Naive thymus-derived CD8-positive, alpha-beta T cell (primary cell): Measurements from ENCODE around the gene C1orf105. TPM values are rescaled to one million over a fixed set of nuclear protein-coding genes. Genes with fewer than 3 reads are reported as not detected.
"Not testable (repeated sequence)": the region's sequence is repeated elsewhere in the genome, so short reads cannot be mapped to it uniquely, and the experiment has no call there.

Experiments
- ATAC-seq, 2 donors: fragments of 150-1000 bp; cut with Tn5 transposase in 1 of 2; sonication (Bioruptor Pico), chemical (Tn5 transposase) in 1 of 2; 1 replicate in 1 of 2; 2 replicates in 1 of 2; pipeline ENCODE4 v1.10.0; 2021; ENCODE audit warnings: mild to moderate bottlenecking in 2 of 2, moderate library complexity in 2 of 2
- POLR2A ChIA-PET: fragments of 350-600 bp; sonication (Branson Sonifier 250); formaldehyde crosslinking; loops from one replicate; lab custom pipeline; 2021; ENCODE audit warnings: antibody characterized with exemption; lab: Charles Lee
- DNase-seq, 10 donors: peaks; one replicate each; pipeline versions ENCODE4 v3.0.0 to v3.0.0-alpha.2; 2020 to 2022
- H3K27ac Mint-ChIP-seq, 10 donors: one replicate each; pipeline ENCODE4 v1.8.0; 2020 to 2022; ENCODE audit warnings: mild to moderate bottlenecking in 10 of 10, mixed read lengths in 10 of 10, moderate library complexity in 4 of 10, inconsistent platforms in 1 of 10
- H3K27me3 Mint-ChIP-seq, 5 donors: one replicate each; pipeline ENCODE4 v1.8.0; 2021 to 2022; ENCODE audit warnings: mixed read lengths in 5 of 5
- H3K36me3 Mint-ChIP-seq, 3 donors: one replicate each; pipeline ENCODE4 v1.8.0; 2020 to 2022; ENCODE audit warnings: mixed read lengths in 3 of 3, mild to moderate bottlenecking in 2 of 3, inconsistent platforms in 1 of 3
- H3K4me1 Mint-ChIP-seq, 4 donors: one replicate each; pipeline ENCODE4 v1.8.0; 2021 to 2022; ENCODE audit warnings: mixed read lengths in 4 of 4
- H3K4me3 Mint-ChIP-seq, 10 donors: one replicate each; pipeline ENCODE4 v1.8.0; 2020 to 2022; ENCODE audit warnings: mild to moderate bottlenecking in 10 of 10, mixed read lengths in 10 of 10, moderate library complexity in 6 of 10, inconsistent platforms in 1 of 10
- H3K9me3 Mint-ChIP-seq, 9 donors: one replicate each; pipeline ENCODE4 v1.8.0; 2020 to 2022; ENCODE audit warnings: mixed read lengths in 9 of 9, mild to moderate bottlenecking in 3 of 9, inconsistent platforms in 1 of 9, moderate library complexity in 1 of 9
- polyA plus RNA-seq, 3 donors: library from polyadenylated mRNA; unstranded; fragments of 300-500 nt; fragmentation: Illumina TruSeq; gene quantifications; one replicate each; pipeline ENCODE4 v1.2.3, GENCODE V29; 2021
- total RNA-seq, 8 experiments: library from RNA in 2 of 8; stranded (reverse) in 2 of 8; gene quantifications; one replicate each; pipeline ENCODE4 v1.2.3 and lab custom pipeline; 2021 to 2026

The C1orf105 gene
- total and polyA plus RNA-seq, 5 experiments from 2014 or later, result 0.68 TPM; not detected in 4

DNA sequence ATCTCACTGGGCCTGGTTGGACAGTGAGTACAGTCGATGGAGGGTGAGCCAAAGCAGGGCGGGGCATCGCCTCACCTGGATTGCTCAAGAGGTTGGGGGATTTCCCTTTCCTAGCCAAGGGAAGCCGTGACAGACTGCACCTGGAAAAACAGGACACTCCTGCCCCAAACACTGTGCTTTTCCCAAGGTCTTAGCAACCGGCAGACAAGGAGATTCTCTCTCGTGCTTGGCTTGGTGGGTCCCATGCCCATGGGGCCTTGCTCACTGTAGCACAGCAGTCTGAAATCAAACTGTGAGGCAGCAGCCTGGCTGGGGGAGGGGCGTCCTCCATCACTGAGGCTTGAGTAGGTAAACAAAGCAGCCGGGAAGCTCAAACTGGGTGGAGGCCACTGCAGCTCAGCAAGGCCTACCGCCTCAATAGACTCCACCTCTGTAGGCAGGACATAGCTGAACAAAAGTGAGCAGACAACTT, 11.3 kb downstream of the C1orf105 start:
- Mint-ChIP-seq H3K36me3 (peaks cover 0 to 12% (median 7%) of the 10 kb centered on the region in 3 donors), H3K4me3 (peak overlapping the region in 9 of 10 donors; percentile 16 to 81 (median 64)), H3K4me1 (peaks cover 36 to 45% (median 41%) of the 10 kb centered on the region in 4 donors), H3K27me3 (no peaks in the 10 kb centered on the region), H3K27ac (peak overlapping the region; percentile 82 to 96 (median 90)), H3K9me3 (peaks cover 0 to 6% (median 0%) of the 10 kb centered on the region in 9 donors)
- peak; percentile 40 to 54 for ATAC-seq
- POLR2A ChIA-PET, result interaction anchor here (0.9 to 1.6 kb wide), 7 partner anchors 11 to 689 kb away, joined by 3 to 13 read pairs (median 4); partner anchors contain the start of gene PIGC
- DNase-seq, result peak in 7 of 10 donors; percentile 6 to 79 (median 30)

DNA sequence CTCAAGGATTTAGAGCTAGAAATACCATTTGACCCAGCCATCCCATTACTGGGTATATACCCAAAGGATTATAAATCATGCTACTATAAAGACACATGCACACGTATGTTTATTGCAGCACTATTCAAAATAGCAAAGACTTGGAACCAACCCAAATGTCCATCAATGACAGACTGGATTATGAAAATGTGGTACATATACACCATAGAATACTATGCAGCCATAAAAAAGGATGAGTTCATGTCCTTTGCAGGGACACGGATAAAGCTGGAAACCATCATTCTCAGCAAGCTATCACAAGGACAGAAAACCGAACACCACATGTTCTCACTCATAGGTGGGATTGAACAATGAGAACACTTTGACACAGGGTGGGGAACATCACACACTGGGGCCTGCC, 16.7 kb downstream of the C1orf105 start:
- peaks cover 36 to 53% (median 43%) of the 10 kb centered on the region in 4 donors for H3K4me1 Mint-ChIP-seq
- not testable (repeated sequence) for DNase-seq

DNA sequence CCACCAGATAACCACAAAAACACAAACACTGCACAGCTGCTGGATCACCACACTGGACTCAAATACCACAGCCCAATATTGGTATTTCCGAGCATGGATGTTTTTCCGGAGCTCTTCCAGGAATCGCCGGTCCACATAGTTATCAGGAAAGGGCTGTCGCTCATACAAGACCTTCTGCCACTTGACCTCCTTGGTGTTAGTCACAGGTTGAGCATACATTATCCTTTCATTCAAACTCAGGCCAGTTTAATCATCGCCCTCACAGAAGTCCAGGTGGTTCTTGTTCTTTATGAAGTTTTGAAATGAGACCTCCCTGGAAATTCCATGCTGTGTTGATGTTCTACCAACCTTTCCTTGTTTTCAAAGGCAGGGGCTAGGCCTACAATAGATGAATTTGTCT, 21.9 kb downstream of the C1orf105 start:
- H3K36me3 Mint-ChIP-seq, result peaks cover 9 to 34% (median 12%) of the 10 kb centered on the region in 3 donors
- no peak for ATAC-seq

More for the DNA sequence above, 16.7 kb downstream of the C1orf105 start:
- H3K9me3 Mint-ChIP-seq, ATAC-seq, H3K27ac Mint-ChIP-seq, POLR2A ChIA-PET, H3K27me3 Mint-ChIP-seq, H3K4me3 Mint-ChIP-seq: not testable (repeated sequence)
- H3K36me3 Mint-ChIP-seq, result peaks cover 9 to 36% (median 22%) of the 10 kb centered on the region in 3 donors

DNA sequence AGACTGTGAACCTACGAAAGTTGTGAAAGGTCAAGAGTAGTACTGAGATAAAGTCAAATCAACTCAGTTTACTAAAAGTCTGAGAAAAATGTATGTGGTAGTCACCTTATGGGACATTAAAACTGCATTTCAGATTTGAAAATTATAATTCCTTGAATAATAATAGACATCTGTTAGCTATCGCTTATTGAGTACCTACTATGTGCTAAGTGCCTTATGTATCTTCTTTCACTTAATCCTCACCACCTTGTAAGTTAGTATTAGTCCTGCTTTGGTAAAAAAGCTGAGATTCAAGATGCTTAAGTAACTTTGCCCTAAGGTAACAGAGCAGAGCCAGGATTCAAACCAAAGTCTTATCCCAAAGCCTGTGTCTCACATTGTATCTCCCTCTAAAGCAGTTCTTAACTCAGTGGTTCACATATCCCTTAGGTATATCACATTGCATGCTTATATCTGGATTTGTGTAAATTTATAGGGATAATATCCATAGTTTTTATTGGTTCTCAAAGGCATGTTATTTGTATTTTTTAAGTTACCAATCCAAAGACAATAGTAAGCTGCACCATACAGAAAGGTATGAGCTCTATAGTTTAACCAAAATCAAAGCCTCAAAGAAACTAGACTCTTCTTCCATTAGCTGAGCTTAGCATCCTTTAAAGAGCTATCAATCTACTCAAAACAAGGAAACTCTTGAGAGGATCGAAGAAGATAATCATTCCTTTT, 22.5 kb downstream of the C1orf105 start:
- DNase-seq (no peak), ATAC-seq (peak; percentile 4 to 9)
- Mint-ChIP-seq H3K4me1 (peaks cover 38 to 50% (median 43%) of the 10 kb centered on the region in 4 donors), H3K36me3 (peaks cover 8 to 34% (median 12%) of the 10 kb centered on the region in 3 donors), H3K27ac (peak overlapping the region; percentile 92 to 97 (median 96)), H3K27me3 (no peaks in the 10 kb centered on the region), H3K4me3 (peak overlapping the region; percentile 87 to 96 (median 94)), H3K9me3 (no peaks in the 10 kb centered on the region)
- POLR2A ChIA-PET, result interaction anchor here (0.7 to 2.6 kb wide), 4 partner anchors 12 to 318 kb away, joined by 3 to 13 read pairs (median 10); no protein-coding TSS in a partner anchor

More for the DNA sequence above, 21.9 kb downstream of the C1orf105 start:
- peak overlapping the region in 9 of 10 donors; percentile 7 to 96 (median 67) for H3K27ac Mint-ChIP-seq
- DNase-seq, result no peak
- H3K4me1 Mint-ChIP-seq, result peaks cover 38 to 50% (median 43%) of the 10 kb centered on the region in 4 donors
- peak overlapping the region in 9 of 10 donors; percentile 74 to 96 (median 92) for H3K4me3 Mint-ChIP-seq
- H3K27me3 Mint-ChIP-seq, result no peaks in the 10 kb centered on the region
- POLR2A ChIA-PET, result interaction anchor here (2.6 kb wide), 1 partner anchor 11 kb away, joined by 13 read pairs; no protein-coding TSS in a partner anchor
- H3K9me3 Mint-ChIP-seq, result no peaks in the 10 kb centered on the region

DNA sequence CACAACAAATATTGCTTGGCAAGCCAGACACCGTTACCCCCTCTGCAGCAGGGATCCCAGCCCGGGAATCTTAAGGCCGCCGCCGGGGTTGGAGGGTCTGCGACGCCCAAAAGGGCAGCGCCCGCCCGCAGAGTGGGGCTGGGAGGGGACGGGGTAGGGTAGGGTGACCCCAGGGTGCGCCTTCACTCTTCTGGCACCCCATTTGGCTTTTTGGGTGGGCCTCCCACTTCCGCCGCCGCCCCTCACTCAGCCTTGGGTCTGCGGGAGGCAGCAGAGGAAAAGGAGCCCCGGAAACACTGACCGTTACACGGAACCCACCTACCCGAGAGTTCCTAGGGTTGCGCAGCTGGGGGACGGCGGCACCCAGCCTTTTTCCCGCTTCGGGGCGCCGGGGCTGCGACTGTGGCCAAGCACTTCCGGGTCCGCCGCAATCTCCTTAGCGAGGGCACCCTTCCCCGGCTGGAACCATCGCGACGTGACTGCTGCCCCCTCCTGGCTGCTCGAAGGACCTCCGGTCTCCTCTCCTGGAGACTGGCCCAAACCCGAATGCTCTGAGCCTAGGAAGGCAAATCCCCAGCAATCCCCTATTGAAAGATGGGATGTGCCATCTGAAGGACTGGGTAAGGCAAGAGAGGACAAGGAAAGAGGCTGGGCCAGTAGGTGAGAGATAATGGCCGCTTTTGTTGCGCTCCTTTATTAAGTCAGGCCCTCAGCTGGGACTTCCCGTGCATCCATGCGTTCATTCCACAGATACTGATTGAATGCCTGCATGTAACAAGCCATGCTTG, 23.4 kb downstream of the C1orf105 start, which contains the start of gene PIGC:
PIGC (minus strand) TSS at position 404 of the 788 bp plus-strand sequence. CDS start 1,447 bp downstream, outside the sequence.
- H3K36me3 Mint-ChIP-seq, result peaks cover 5 to 31% (median 9%) of the 10 kb centered on the region in 3 donors
- POLR2A ChIA-PET, result interaction anchor here (0.7 to 2.6 kb wide), 6 partner anchors 13 to 353 kb away, joined by 3 to 13 read pairs (median 6); no protein-coding TSS in a partner anchor
- peak within 1 kb of the TSS; percentile 92 to 97 (median 96) for H3K27ac Mint-ChIP-seq
- DNase-seq (peak; percentile 81 to 94 (median 88)), ATAC-seq (peak; percentile 99)
- H3K4me3 Mint-ChIP-seq, result peak within 1 kb of the TSS; percentile 87 to 96 (median 94)
- H3K27me3 Mint-ChIP-seq, result no peaks in the 10 kb centered on the region
- H3K4me1 Mint-ChIP-seq, result peaks cover 38 to 50% (median 43%) of the 10 kb centered on the region in 4 donors
- no peaks in the 10 kb centered on the region for H3K9me3 Mint-ChIP-seq

DNA sequence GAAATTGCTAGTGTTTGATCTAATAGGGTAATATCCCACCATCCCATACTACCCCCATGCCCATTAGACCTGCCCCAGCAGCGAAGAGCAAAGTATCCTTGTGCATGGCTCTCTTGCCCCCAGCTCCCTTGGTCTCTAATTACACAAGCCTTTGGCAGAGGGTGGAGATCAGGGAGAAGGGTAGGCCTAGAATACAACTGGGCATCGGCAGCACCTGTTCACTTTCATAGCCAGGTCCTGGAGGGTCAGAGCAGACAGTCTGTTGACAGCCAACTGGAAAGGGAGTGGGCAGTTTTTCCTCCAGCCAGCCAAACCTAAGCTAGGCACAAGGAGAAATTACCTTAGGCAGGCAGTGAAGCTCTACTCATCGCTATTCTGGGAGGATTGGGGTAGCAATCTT, 26.1 kb downstream of the C1orf105 start:
- H3K27me3 Mint-ChIP-seq, result peaks cover 0 to 4% (median 0%) of the 10 kb centered on the region in 5 donors
- DNase-seq, result no peak

DNA sequence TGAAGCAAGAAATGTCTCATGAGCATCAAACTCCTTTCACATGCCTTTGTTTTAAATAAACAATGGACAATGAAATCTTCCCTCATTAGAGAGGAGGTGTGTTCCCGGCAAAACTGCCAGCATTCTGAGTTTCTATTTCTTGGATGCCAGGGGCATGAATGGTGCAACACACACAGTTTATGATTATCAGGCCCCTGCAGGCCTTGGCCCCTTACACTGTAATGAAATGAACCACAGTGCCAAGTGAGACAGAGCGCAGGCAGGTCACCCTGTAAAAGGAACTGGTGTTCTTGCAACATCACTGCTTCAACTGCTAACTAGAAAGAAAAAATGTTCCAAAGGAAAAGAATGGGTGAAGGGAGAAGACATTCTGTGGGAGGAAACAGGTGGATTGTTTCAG, 27.2 kb downstream of the C1orf105 start:
- no peak for DNase-seq
- POLR2A ChIA-PET, result no interaction called here
- H3K4me3 Mint-ChIP-seq, result no peak overlapping the region
- no peak for ATAC-seq
- H3K27me3 Mint-ChIP-seq, result peaks cover 0 to 4% (median 0%) of the 10 kb centered on the region in 5 donors
- peaks cover 17 to 28% (median 23%) of the 10 kb centered on the region in 4 donors for H3K4me1 Mint-ChIP-seq
- H3K9me3 Mint-ChIP-seq, result no peaks in the 10 kb centered on the region
- peaks cover 0 to under 1% (median 0%) of the 10 kb centered on the region in 3 donors for H3K36me3 Mint-ChIP-seq
- no peak overlapping the region for H3K27ac Mint-ChIP-seq

More for the DNA sequence above, 26.1 kb downstream of the C1orf105 start:
- H3K27ac Mint-ChIP-seq, result peak overlapping the region in 1 of 10 donors; percentile 15
- peaks cover 28 to 39% (median 34%) of the 10 kb centered on the region in 4 donors for H3K4me1 Mint-ChIP-seq
- no peak for ATAC-seq
- peaks cover 0 to 12% (median 6%) of the 10 kb centered on the region in 3 donors for H3K36me3 Mint-ChIP-seq
- POLR2A ChIA-PET, result interaction anchor here (1.0 kb wide), 1 partner anchor 15 kb away, joined by 4 read pairs; no protein-coding TSS in a partner anchor
- no peak overlapping the region for H3K4me3 Mint-ChIP-seq
- no peaks in the 10 kb centered on the region for H3K9me3 Mint-ChIP-seq

DNA sequence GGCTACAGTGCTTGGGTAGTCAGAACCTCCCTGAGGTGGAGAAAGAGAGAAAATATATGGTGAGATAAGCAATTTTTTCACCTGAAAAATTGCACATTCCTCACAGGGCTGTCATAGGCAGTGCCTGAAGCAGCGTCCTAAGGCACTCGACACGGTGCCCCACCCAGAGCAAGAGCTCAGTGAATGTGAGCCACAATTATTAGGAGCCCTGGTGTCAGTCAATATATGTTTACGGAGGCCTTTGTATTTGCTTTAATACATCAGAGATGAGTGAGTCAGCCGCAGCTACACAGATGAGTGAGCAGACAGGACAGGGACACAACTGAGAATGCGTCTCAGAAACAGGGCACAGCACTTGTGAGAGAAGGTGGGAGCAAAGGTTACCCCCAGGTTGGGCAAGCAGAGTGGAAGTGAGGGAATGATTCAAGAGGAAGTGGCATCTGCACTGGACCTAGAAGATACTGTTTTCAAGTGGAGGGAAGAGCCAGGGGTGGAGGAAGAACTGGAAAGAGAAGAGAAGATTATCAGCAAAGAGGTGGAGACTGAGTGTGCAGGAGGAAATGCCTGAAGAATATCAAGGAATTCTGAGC, 28.6 kb downstream of the C1orf105 start:
- DNase-seq, result no peak
- H3K9me3 Mint-ChIP-seq, result no peaks in the 10 kb centered on the region
- POLR2A ChIA-PET, result no interaction called here
- H3K4me3 Mint-ChIP-seq, result peak overlapping the region in 1 of 10 donors; percentile 2
- no peak for ATAC-seq
- no peaks in the 10 kb centered on the region for H3K36me3 Mint-ChIP-seq
- peaks cover 5 to 18% (median 14%) of the 10 kb centered on the region in 4 donors for H3K4me1 Mint-ChIP-seq
- H3K27ac Mint-ChIP-seq, result peak overlapping the region in 2 of 10 donors; percentile 14 to 20
- peaks cover 0 to 4% (median 0%) of the 10 kb centered on the region in 5 donors for H3K27me3 Mint-ChIP-seq

DNA sequence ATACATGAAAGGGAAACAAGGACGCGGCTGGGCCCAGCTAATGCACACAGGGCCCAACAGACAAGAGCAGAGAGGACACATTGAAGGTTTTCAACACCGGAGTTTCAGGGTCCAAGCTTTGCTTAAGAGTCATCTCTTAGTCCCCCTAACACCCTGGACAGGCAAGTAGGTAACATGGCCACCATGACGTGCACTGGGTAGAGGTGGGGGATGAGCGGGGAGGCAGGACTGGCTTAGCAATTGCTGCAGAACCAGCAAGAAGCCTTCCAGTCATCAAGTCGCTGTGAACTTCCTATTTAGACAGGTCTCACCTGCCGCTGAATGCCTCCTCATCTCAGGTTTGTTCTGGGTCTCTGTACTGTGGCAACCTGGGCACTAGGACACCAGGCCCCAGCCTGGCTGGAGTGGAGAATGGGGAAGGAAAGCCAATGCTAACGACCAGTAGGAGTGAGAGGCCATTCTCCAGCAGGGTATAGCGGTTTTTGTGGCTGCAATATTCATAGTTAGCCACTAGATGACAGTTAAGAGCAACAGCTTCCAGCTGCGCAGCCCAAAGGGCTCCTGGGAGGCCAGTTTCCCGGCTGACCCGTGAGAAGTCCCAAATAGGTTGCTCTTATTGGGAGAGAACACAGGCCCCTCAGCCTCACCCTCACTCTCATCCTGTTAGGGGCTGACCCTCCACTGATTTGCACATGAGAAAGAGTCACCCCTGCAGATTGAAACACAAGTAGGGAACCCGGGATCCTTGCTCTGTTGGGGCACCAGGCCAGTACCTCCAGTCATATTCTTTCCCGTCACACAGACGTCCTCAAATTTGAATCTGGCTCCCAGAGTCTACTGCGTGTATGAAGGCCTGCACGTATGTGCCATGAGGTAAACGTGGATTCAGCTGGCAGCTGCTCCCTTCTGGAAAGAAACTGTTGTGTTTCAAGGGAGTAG, 29.4 kb downstream of the C1orf105 start:
- Mint-ChIP-seq H3K27me3 (peaks cover 0 to 4% (median 0%) of the 10 kb centered on the region in 5 donors), H3K9me3 (no peaks in the 10 kb centered on the region), H3K27ac (peak overlapping the region in 3 of 10 donors; percentile 60 to 75 (median 67)), H3K4me3 (peak overlapping the region in 2 of 10 donors; percentile 18 to 44), H3K36me3 (no peaks in the 10 kb centered on the region), H3K4me1 (peaks cover 0 to 13% (median 11%) of the 10 kb centered on the region in 4 donors)
- ATAC-seq (peak; percentile 66 to 90), DNase-seq (peak in 4 of 10 donors; percentile 13 to 41 (median 23))
- POLR2A ChIA-PET, result no interaction called here

DNA sequence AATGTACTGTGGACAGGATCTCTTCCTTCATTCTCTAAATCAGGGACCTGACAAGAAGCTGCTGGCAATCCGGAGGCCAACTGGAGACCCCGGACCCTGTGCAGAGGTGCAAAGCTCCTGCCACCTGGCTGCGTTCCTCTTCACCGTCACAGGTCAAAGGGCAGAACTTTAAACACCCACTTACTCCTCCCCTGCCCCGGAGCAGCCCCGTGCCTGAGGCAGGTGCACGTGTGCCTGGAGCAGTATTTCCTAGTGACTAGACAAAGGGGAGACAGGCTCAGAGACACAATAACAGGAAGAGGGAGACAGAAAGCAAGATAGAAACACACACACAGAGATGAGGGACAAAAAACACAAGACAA, 30.0 kb downstream of the C1orf105 start:
- H3K9me3 Mint-ChIP-seq, result no peaks in the 10 kb centered on the region
- POLR2A ChIA-PET, result interaction anchor here (1.2 to 1.6 kb wide), 2 partner anchors 19 to 82 kb away, joined by 3 read pairs; partner anchors contain the start of gene SUCO
- ATAC-seq (peak in 1 of 2 donors; percentile 48), DNase-seq (no peak)
- H3K27ac Mint-ChIP-seq, result peak overlapping the region in 4 of 10 donors; percentile 2 to 75 (median 23)
- H3K4me3 Mint-ChIP-seq, result peak overlapping the region in 1 of 10 donors; percentile 64
- peaks cover 0 to 13% (median 10%) of the 10 kb centered on the region in 4 donors for H3K4me1 Mint-ChIP-seq
- H3K36me3 Mint-ChIP-seq, result no peaks in the 10 kb centered on the region
- H3K27me3 Mint-ChIP-seq, result peaks cover 0 to 4% (median 0%) of the 10 kb centered on the region in 5 donors
